MCF 10A (cell line): ENCODE results near the gene SPDYE16. TPM values are rescaled to one million over a fixed set of nuclear protein-coding genes. Genes with fewer than 3 reads are reported as not detected.
"Not testable (repeated sequence)": the region's sequence is repeated elsewhere in the genome, so short reads cannot be mapped to it uniquely, and the experiment has no call there.

ENCODE experiments used
- BruUV-seq: library from RNA; stranded (reverse); fragments of 400-500 nt; replicated peaks from 2 replicates; lab custom pipeline; 2021; lab: Mats Ljungman, UMichigan
- CTCF ChIA-PET: fragments of 300-600 bp; sonication (Branson Sonifier 250); formaldehyde crosslinking; extraction: SDS; loops from one replicate; lab custom pipeline; 2021; ENCODE audit warnings: antibody characterized with exemption, inconsistent platforms; lab: Yijun Ruan, JAX
- POLR2A ChIA-PET: fragments of 300-600, 350-650 bp; sonication (Branson Sonifier 250); formaldehyde crosslinking; extraction: SDS; loops from one replicate; lab custom pipeline; 2020; ENCODE audit warnings: antibody characterized with exemption, inconsistent platforms; lab: Yijun Ruan, JAX
- DNase-seq: peaks from one replicate; pipeline ENCODE4 v3.0.0-alpha.2; 2018; ENCODE audit not compliant: unreplicated experiment
- H3K27ac Mint-ChIP-seq: one replicate; pipeline ENCODE4 v1.8.0; 2022; ENCODE audit warnings: mild to moderate bottlenecking, low read depth, mixed read lengths; ENCODE audit not compliant: unreplicated experiment
- H3K27me3 Mint-ChIP-seq: one replicate; pipeline ENCODE4 v1.8.0; 2022; ENCODE audit warnings: mixed read lengths; ENCODE audit not compliant: insufficient read depth, unreplicated experiment
- H3K36me3 Mint-ChIP-seq: one replicate; pipeline ENCODE4 v1.8.0; 2022; ENCODE audit warnings: mild to moderate bottlenecking, moderate library complexity, mixed read lengths; ENCODE audit not compliant: insufficient read depth, unreplicated experiment
- H3K4me1 Mint-ChIP-seq: one replicate; pipeline ENCODE4 v1.8.0; 2022; ENCODE audit warnings: mixed read lengths; ENCODE audit not compliant: insufficient read depth, unreplicated experiment
- H3K4me3 Mint-ChIP-seq: one replicate; pipeline ENCODE4 v1.8.0; 2022; ENCODE audit warnings: mild to moderate bottlenecking, moderate library complexity, mixed read lengths; ENCODE audit not compliant: unreplicated experiment
- H3K9me3 Mint-ChIP-seq: one replicate; pipeline ENCODE4 v1.8.0; 2022; ENCODE audit warnings: mixed read lengths; ENCODE audit not compliant: unreplicated experiment
- intact Hi-C: fragments of 100-400 bp; cut with micrococcal nuclease; formaldehyde crosslinking; loops from 2 replicates; pipeline ENCODE4 v1.14.1; 2022
- total RNA-seq: library from RNA; stranded (reverse); gene quantifications from 2 replicates; pipeline ENCODE4 v1.2.3, GENCODE V29; 2022

The SPDYE16 gene
- total RNA-seq, 1 experiment from 2014 or later = not detected

DNA sequence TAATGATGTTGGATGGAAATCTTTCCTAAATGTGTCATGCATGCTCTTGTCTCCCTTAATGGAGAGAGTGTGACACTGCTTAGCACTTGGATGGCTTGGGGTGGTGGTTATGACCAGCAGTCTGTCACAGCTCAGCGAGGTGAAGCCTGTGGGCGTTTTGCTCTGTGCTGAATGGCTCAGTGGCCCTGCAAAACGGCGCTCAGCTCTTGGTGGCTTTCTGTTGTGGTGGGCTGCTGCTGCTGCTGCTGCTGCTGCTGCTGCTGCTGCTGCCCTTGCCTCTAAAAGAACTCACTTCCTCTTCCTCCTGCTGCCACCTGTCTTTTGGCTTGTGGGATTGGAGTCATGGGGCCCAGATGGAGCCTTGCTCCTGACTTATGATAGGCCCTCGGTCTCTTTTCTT is 56.5 kb downstream of the SPDYE16 start:
- POLR2A ChIA-PET, H3K4me1 Mint-ChIP-seq, H3K27me3 Mint-ChIP-seq, H3K27ac Mint-ChIP-seq, intact Hi-C loops, H3K9me3 Mint-ChIP-seq, DNase-seq, BruUV-seq, H3K4me3 Mint-ChIP-seq: not testable (repeated sequence)
- H3K36me3 Mint-ChIP-seq = peaks cover 16% of the 10 kb centered on the region
- CTCF ChIA-PET = interaction anchor here (0.6 kb wide), 1 partner anchor 234 kb away, joined by 3 read pairs; no protein-coding TSS in a partner anchor

DNA sequence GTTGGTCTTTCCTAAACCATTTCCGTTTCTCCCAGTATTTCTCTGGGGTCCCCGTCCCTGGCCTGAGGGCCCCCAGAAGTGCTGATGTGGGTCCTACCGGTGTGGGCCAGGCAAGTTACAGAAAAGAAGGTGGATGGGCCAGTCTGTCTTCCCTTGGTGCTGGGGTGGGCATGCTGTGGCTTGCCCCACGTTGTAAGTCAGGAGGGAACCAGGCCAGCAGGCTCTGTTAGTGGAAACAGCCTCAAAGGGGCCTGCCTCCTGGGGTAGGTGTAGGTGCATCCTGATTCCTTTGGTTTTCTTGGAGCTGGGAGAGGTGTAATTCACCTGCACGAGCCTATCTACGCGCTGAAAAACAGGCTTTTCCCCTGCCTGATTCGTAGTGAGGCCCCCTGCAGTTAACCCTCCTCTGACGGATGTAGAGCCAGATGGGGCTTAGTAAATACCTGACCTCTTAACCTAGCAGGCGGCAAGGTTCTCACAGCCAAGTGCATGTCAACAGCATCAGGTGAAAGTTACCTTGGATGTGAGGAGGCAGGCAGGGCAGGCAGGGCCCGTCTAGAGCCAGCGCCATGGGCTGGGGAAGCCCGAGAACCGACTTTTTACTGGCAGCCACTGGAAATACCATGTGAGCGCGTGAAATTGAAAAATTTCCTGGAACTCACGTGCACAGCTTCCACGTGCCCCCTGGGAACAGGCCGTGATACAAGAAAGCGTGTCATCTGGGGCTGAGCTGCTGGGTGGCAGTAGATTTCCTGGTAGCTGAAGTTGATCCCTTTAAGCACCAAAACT is 57.1 kb downstream of the SPDYE16 start:
- POLR2A ChIA-PET, H3K4me3 Mint-ChIP-seq, H3K27me3 Mint-ChIP-seq, intact Hi-C loops, DNase-seq, H3K27ac Mint-ChIP-seq, BruUV-seq, H3K4me1 Mint-ChIP-seq, H3K9me3 Mint-ChIP-seq: not testable (repeated sequence)
- CTCF ChIA-PET = interaction anchor here (0.6 kb wide), 1 partner anchor 233 kb away, joined by 3 read pairs; no protein-coding TSS in a partner anchor
- peaks cover 18% of the 10 kb centered on the region for H3K36me3 Mint-ChIP-seq

DNA sequence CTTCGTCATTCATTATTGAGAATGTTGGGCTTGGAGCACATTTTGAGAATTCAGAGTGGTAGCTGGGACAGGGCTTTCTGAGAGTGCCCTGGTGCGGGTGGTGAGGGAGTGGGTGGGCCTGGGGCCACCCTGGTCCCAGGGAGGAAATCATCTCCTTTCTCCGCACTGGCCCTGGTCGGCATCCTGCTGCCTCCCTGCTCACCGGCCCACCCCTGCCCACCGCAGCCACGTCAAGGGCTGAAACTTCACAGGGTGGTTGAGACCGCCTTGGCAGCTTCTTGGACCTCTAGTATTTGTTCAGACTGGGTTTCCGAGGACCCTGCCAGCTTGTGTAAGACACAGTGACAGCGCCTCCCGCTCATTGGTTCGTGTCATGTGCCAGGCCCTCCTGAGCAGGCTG is 58.6 kb downstream of the SPDYE16 start:
- H3K4me1 Mint-ChIP-seq, DNase-seq, BruUV-seq, CTCF ChIA-PET, H3K4me3 Mint-ChIP-seq, H3K9me3 Mint-ChIP-seq, H3K27ac Mint-ChIP-seq, POLR2A ChIA-PET, H3K27me3 Mint-ChIP-seq, intact Hi-C loops: not testable (repeated sequence)
- H3K36me3 Mint-ChIP-seq = peaks cover 30% of the 10 kb centered on the region

DNA sequence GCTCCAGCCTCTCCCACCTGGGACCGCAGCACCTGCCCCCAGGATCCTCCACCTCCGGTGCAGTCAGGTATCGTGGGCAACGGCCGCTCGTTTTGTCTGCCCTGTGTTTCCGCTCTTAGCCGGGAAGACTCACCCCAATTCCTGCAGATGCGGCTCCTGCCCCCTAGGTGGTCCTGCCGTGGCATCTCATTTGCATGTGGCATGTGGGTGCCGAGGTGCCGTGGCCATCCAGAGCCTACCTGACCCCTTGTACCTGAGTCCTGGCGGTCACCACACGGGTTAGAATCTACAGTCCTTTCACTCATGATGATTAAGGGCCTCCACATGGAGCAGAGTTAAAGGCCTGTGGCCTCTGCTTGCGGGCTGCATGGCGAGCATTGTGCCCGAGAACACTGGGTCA is 60.0 kb downstream of the SPDYE16 start:
- H3K36me3 Mint-ChIP-seq = peaks cover 30% of the 10 kb centered on the region
- H3K27me3 Mint-ChIP-seq, DNase-seq, POLR2A ChIA-PET, H3K4me1 Mint-ChIP-seq, H3K9me3 Mint-ChIP-seq, BruUV-seq, H3K27ac Mint-ChIP-seq, H3K4me3 Mint-ChIP-seq, intact Hi-C loops, CTCF ChIA-PET: not testable (repeated sequence)

DNA sequence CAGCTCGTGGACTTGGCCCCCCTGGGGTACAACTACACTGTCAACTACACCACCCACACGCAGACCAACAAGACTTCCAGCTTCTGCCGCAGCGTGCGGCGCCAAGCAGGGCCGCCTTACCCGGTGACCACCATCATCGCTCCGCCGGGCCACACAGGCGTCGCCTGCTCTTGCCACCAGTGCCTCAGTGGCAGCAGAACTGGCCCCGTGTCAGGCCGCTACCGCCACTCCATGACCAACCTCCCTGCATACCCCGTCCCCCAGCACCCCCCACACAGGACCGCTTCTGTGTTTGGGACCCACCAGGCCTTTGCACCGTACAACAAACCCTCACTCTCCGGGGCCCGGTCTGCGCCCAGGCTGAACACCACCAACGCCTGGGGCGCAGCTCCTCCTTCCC is 60.4 kb downstream of the SPDYE16 start:
- H3K27ac Mint-ChIP-seq, H3K4me1 Mint-ChIP-seq, POLR2A ChIA-PET, H3K9me3 Mint-ChIP-seq, H3K4me3 Mint-ChIP-seq, H3K27me3 Mint-ChIP-seq, DNase-seq, CTCF ChIA-PET, intact Hi-C loops, BruUV-seq: not testable (repeated sequence)
- H3K36me3 Mint-ChIP-seq = peaks cover 30% of the 10 kb centered on the region

Other genes with a start within 250 kb of the SPDYE16 start
- 158 and 198 TPM in 2 replicates for gene HSPB1, start 240.6 kb downstream of the SPDYE16 start, total RNA-seq
- 177 and 178 TPM in 2 replicates for gene YWHAG, start 184.3 kb downstream of the SPDYE16 start, total RNA-seq
- gene SSC4D, start 133.6 kb downstream of the SPDYE16 start, total RNA-seq = 0.42 and 0.58 TPM in 2 replicates
- 5.6 TPM in 2 replicates for gene ZP3, start 118.3 kb downstream of the SPDYE16 start, total RNA-seq
- 29.9 and 35.2 TPM in 2 replicates for gene DTX2, start 81.6 kb downstream of the SPDYE16 start, total RNA-seq
- gene UPK3B, start 32.7 kb downstream of the SPDYE16 start, total RNA-seq = 1.0 and 1.1 TPM in 2 replicates
- 8.9 and 10.6 TPM in 2 replicates for gene POMZP3, start 84.0 kb upstream of the SPDYE16 start, total RNA-seq